WTC11 (cell line): ENCODE measurements around the gene RBFOX1.

ENCODE experiments used
- CTCF ChIP-seq: fragments of 200-600 bp; IDR thresholded peaks from 2 replicates; pipeline ENCODE4 v1.8.0; 2022; ENCODE audit warnings: antibody characterized with exemption
- JAZF1 ChIP-seq: fragments of 250-450 bp; sonication (Bioruptor Pico); IDR thresholded peaks from 2 replicates; pipeline ENCODE4 v1.9.0; 2021; ENCODE audit warnings: moderate library complexity, mild to moderate bottlenecking, inconsistent platforms
- ZBTB43 ChIP-seq: sonication (generic); formaldehyde crosslinking; IDR thresholded peaks from 2 replicates; pipeline ENCODE4 v1.8.1; 2023; ENCODE audit warnings: mild to moderate bottlenecking, missing genetic modification reagents
- ZNF317 ChIP-seq: sonication (generic); formaldehyde crosslinking; IDR thresholded peaks from 2 replicates; pipeline ENCODE4 v1.8.1; 2023; ENCODE audit warnings: low read depth, mild to moderate bottlenecking, moderate library complexity, missing genetic modification reagents, borderline replicate concordance
- ZNF416 ChIP-seq: fragments of 250-450 bp; sonication (Bioruptor Pico); IDR thresholded peaks from 2 replicates; pipeline ENCODE4 v1.9.0; 2021; ENCODE audit warnings: mild to moderate bottlenecking, inconsistent platforms

GRCh38 chr16:7470344-7470743, 137.7 kb downstream of the RBFOX1 start:
- no peak for TF ChIP-seq ZNF317 (CRISPR knock-in tag)
- TF ChIP-seq ZNF416 (CRISPR knock-in tag), result no peak
- TF ChIP-seq ZBTB43 (CRISPR knock-in tag), result no peak
- TF ChIP-seq CTCF, result no peak
- TF ChIP-seq JAZF1 (CRISPR knock-in tag), result no peak
